ENCODE results near the gene SCNN1B.
"Not testable (repeated sequence)": the region's sequence is repeated elsewhere in the genome, so short reads cannot be mapped to it uniquely, and the experiment has no call there.

SCNN1B gene

DNA sequence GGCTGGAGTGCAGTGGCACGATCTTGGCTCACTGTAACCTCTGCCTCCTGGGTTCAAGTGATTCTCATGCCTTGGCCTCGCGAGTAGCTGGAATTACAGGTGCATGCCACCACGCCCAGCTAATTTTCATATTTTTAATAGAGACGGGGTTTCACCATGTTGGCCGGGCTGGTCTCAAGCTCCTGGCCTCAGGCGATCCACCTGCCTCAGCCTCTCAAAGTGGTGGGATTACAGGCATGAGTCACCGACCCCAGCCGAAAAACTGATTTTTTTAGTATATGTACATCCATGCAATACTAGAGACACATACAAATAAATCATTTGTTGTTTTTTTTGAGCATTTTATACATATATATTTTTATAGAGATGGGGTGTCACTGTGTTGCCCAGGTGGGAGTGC lies 79.6 kb downstream of the SCNN1B start:
- DNase-seq (ENCODE audit: low spot score) = not testable (repeated sequence)

DNA sequence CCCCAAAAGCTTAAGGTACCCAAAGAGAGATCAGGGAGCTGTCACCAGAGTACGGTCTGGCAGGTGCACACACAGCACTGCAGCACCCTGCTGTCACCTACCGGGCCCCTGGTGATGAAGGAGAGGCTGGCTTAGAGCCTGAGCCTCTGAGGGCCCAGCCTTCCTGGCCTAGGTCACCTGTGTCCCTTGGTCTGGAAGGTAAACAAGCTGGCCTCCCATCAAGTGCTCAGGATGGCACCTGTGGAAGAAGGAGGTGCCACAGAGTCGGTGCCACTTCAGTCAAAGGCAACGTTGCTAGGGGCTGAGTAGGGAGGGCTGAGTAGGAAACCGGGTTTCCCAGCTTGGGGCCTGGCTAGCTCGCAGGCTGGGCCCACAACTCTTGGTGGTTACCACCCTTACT lies 80.2 kb downstream of the SCNN1B start:
- DNase-seq (ENCODE audit: low spot score) = no peak

DNA sequence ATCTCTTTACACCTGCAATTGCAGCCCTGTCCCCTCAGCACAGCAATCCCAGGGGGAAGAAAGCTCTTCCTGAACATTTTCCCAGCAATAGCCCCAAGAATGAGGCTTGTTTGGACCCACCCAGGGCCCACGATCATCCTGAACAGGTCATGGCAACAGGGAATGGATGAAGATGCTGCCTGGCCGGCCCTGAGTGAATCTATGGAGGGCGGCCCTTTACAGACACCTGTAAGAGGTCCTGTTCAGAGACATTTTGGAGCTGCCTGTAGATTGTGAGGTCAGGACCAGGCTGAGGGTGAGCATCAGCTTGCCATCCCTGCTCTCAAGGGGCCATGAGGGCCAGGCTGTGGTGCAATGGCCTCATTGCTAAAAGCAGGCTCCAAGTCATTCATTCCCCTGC lies 81.8 kb downstream of the SCNN1B start:
- DNase-seq (ENCODE audit: low spot score) = no peak

DNA sequence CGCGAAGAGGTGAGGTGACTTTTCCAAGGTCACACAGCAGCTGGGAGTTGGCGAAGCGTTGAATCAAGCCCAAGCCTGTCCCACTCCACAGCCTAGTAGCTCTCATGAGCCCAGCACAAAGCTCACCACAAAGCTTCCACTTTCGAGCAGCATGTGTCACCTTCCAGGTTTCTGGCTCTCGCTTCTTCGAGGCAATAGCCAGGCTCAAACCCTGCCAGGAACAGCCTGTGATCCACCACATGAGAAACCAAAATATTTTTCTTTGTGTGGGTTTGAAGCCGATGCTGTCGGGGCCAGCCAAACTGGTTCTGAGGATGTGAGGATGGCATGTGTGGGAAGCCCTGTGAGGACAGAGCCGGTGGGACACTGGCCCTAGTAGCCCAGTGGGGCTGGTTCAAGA lies 82.8 kb downstream of the SCNN1B start:
- no peak for DNase-seq (ENCODE audit: low spot score)

DNA sequence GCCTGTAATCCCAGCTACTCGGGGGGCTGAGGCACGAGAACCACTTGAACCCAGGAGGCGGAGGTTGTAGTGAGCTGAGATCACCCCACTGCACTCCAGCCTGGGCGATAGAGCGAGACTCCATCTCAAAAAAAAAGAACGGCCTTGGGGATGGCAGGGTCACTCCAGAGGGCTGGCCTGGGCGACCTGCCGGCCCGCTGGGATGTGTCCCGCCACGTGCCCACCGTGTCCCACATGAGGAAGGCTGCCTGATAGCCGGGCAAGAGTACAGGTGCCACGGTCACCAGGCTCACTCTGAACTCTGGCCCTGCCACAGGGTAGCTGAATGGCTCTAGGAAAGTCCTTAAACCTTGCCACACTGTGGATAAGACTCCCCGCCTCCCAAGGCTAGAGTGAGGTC lies 83.3 kb downstream of the SCNN1B start:
- no peak for DNase-seq (ENCODE audit: low spot score)

DNA sequence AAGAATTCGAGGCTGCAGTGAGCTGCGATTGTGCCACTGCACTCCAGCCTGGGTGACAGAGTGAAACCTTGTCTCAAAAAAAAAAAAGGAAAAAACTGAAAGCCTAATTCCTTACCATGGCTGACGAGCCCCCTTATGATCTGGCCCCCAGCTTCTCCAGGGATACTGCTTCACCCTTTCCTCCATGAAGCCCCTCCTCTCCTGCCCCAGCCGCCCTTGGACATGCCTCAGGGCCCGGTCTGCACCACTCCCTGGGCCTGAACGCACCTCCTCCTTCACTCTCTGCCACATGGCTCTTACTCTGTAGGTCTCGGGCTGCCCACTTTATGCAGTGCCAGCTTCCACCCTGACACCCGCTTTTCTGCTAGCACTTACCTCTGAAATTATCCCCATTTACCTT lies 85.6 kb downstream of the SCNN1B start:
- no peak for DNase-seq (ENCODE audit: low spot score)

DNA sequence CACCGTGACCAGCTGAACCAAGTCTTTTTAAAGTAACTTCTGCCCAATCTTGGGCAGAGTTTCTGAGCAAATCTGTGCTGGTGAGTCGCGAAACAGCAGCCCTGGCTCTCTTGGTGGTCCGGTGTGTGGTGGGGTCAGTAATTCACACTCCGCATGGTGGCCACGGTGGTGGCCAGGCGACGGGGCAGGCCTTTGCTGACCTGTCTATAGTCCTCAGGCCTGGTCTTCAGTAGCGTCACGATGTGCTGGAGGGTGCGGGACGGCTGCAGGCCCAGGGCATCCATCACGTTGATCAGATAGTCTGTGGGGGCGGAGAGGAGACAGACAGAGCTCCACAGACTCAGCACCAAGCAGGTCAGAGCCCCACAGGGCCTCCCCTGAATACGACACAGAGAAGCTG lies 86.7 kb downstream of the SCNN1B start:
- no peak for DNase-seq (ENCODE audit: low spot score)

DNA sequence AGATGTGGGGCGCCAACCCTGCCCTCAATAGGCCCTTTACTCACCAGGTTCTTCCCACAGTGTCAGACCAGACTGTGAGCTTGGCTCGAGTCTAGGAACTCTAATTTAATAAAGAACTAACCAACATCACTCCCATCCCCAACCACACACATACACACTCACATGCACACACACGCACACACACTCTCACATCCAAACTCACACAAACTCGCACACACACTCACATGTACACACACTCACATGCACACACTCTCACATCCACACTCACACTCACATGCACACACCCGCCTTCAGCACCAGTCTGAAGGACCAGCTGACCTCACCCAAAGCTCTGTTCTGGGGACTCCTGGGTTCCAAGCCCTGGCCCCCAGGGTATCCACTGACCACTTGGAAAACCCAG lies 87.1 kb downstream of the SCNN1B start:
- DNase-seq (ENCODE audit: low spot score) = no peak

DNA sequence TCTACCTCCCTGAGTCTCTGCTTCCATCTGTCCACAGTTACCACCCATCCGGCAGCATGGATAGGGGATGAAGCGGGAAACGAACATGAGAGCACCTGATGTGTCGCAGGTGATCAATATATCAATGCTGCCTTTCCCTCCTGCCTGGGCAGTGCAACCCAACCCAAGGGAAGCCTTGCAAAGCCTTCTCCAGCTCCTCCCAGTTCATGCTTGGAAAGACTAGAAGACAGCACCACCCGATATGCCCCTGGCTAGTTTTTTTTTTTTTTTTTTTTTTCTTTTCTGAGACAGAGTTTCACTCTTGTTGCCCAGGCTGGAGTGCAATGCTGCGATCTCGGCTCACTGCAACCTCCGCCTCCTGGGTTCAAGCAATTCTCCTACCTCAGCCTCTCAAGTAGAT lies 87.8 kb downstream of the SCNN1B start:
- not testable (repeated sequence) for DNase-seq (ENCODE audit: low spot score)

DNA sequence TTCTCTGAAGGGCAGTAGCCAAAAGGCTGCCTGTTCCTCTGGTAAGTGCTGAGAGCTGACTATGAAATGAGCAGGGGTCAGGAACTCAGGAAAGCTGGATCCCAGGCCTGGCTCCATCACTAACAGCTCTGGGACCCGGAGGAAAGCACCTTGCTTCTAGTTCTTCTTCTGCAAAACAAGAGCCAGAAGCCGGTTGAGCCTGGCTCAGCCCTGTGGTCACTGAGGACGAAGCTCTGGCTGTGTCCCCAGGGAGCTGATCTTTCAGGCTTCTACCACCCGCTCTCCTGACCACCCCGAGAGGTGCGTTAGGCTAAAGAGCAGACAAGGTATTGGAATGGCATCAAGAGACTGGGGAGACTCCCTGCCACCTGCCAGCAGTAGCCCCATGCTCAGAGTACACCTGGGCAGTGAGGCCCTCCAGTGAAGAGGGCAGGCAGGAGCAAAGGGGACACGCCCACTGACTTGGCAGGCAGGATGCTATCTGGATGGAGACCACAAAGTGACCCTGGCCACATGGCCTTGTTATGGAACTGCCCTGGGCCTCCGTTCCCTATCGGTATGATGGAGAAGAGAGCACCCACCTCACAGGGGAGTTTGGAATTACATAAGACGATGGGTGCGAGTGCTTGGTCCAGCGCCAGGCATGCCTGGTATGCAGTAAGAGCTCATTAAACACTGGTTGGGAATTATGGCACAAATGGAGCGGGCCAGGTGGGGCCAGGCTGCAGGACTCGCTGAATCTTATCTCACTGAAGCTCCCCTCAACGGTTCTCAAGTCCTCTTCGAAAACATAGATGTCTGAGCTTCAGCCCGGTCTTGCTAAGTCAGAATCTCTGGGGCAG lies 89.5 kb downstream of the SCNN1B start:
- DNase-seq (ENCODE audit: low spot score) = no peak

DNA sequence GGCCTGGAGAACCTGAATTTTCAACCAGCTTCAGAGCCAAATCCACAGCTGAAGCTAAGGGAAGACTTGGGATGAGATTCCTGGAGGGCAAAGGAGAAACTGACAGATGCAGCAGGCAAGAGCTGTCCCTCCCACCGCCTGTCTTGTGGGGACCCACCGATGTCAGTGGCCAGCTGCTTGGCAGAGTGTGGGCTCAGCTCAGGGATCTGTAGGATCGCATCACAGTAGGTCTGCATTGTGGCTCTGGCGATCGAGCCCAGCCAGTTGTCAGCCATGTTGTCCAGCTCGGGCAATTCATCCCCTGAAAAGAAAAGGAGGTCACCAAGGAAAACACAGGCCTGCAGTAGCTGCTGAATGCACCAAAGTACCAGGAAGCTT lies 90.1 kb downstream of the SCNN1B start:
- no peak for DNase-seq (ENCODE audit: low spot score)

DNA sequence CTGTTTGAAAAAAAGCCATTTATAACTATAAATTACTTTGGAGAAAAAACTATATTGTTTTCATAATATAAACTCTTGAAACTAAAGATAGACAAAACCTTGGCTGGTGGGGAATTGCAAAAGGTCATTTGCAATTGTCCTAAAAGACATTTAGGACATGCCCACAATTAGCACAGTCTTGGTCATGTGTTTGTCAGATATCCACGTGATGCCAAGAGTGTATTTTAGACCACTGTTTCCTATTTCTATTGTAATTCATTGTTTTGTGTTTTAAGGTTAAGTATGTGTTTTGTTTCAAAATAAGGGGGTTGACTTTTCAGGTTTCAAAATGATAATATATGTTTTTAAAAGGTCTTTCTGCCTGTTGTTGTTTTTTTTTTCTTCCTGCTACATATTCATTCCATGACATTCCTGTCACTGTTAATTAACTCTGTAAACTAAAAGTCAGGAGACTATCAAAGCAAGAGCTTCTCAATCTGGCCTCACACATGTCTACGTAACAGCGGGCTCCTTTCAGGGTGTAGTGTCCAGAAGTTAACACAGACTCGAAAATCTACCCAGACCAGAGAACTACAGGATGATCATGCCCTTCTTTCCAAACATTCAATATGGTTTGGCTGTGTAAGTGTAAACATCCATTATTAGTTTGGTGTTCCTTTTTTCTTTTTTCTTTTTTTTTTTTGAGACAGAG lies 92.2 kb downstream of the SCNN1B start:
- DNase-seq (ENCODE audit: low spot score) = no peak

DNA sequence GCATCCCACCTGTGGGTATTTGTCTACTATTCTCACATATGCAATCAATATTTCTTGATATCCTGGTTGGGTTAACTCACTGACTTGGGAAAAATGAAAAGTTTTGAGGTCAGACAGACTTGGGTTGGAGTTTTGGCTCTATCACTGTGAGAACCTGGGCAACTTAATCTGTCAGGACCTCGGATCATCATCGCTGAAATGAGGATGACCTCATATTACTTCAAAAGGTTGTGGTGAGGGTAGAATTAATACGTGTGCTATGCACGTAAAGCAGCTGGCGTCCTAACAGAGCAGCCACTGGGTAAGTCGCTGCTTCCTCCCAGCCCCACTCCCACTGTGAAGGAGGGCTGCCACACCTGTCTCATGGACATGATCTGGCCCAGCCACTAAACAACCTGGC lies 93.6 kb downstream of the SCNN1B start:
- DNase-seq (ENCODE audit: low spot score) = no peak

DNA sequence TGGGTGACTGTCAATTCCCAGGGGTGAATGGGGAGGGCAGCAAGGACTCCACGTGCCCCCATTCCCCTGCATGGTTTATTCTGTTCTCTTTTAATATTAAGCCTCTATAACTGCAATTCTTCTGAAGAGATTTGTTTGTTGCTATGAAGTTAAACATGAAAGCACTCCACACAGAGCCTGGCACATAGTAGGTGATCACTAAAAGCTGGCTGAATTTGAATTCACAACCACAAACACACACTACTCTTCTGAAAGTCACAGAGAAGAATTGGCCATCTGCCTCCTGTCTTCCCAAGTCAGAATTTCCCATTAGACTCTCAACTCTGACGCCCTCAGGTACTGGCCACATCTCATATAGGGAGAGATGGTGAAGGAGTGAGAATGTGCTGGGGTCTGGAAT lies 95.4 kb downstream of the SCNN1B start:
- DNase-seq (ENCODE audit: low spot score) = no peak

DNA sequence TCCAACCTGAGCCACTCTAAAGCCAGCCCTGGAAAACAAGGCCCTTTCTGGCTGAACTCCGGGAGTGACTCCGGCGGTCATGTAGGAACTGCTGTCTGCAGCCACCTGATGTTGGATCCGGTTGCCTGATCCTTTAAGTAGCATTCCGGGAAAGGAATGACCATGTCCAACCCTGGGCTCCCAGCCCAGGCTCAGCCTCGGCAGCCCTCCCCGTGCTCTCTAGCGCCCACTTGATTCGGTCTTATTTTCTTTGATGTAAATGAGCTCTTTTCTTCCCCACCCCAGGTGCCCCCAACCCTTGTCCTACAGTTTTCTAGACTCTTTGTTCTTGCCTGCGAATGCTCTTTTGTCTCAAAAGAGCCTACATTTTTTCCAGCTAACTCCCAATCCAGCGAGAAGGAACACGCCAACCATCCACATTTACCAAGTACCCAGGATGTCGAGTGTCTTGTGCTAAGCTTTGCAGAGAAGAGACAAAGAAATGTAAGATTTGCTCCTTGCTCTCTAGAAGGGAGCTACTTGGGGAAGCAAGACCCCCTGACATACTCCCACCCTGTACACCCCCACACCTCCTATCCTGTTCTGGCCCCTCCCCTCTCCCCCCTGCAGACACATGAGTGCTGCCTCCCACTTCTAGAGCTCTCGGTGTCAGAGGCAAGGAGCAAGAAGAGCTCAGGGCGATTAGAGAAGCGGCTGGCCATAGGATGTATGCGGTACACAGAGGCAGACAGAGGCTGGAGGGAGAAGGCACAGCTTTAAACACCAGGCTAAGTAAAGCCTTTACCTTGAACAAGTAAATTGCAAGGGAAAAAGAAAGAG lies 97.1 kb downstream of the SCNN1B start:
- no peak for DNase-seq (ENCODE audit: low spot score)

DNA sequence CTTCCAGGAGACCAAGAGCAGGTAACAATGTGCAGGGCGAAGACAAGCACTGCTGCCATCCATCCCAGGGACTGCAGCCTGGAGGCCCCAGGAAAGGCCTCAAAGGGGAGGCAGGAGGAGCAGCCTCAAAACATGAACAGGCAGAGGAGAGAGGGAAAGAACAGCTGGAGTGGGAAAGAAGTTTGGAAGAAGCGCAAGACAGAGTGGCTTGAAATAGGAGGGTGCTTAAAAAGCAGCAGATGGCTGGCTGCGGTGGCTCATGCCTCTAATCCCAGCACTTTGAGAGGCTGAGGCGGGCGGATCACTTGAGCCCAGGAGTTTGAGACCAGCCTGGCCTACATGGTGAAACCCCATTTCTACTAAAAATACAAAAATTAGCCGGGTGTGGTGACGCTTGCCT lies 98.3 kb downstream of the SCNN1B start:
- not testable (repeated sequence) for DNase-seq (ENCODE audit: low spot score)

DNA sequence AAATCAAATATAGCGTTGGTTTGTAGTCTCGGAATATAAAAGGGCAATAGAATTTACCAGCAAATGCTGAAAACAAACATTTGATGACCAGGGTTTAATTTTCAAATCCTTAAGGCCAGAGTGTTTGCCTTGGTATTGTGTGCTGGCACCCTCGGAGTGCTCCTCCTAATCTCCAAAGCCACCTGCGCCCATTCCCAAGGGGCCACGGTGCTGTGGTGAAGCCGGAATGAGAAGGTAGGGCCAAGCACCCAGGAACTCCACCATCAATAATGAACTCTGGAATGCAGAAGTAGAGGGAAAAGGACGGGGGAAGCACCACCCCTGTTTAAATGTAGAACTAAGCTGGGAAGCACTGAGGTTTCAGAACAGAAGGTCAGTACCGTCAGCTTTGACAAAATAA lies 99.0 kb downstream of the SCNN1B start:
- DNase-seq (ENCODE audit: low spot score) = no peak

DNA sequence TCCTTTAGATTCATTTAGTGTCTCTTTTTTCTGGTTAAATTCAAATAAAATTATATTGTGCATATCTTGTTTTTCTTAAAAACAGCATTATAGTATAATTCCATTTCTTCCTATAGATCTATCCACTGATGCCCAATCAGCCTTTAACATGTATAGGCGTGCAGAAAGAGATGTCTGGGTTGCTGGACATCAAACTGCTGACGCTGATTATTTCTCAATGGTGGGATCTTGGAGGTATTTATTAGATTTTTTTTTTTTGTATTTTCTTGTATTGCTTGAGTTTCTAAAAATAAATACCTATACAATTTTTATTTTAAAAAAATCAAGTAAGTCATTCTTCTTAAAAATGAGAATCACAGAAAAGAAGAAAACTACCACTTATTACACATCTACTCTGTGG lies 100.0 kb downstream of the SCNN1B start:
- DNase-seq (ENCODE audit: low spot score) = no peak

DNA sequence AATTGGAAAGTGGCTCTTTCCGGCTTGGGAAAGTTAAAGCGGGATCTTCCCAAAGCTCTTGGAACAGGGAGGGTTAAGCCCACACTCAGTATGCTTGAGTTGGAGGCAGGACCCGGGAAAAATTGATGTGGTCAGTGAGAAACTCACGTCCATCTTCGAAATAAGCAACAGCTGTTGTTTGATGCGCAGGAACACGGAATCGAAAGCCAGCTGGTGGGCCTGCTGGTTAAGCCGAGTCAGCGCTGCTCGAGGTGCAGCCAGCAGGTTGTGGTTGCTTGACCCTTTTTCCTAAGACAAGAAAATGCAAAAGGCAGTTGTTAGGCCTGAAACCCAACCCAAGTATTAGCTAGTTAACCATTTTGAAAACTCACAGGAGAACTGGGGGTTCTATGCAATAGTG lies 101.4 kb downstream of the SCNN1B start:
- DNase-seq (ENCODE audit: low spot score) = no peak

DNA sequence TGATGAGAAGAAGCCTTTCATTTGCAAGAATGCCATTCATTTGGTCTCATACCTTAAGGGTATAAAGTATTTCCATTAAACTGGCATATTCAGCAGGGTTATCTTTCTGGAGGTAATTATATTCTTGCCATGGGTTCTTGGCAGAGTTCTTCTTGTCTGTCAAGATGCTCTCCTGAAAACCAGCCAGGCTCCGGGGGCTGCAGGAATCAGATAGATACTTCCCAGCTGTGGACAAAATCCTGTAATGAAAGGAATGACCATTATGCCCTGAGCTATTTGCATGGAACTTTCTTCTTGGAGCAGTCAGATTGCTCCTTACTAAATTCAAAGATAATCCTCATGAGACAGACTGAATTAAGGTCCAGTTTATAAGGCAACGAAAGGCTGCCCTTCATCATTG lies 103.9 kb downstream of the SCNN1B start:
- DNase-seq (ENCODE audit: low spot score) = no peak

DNA sequence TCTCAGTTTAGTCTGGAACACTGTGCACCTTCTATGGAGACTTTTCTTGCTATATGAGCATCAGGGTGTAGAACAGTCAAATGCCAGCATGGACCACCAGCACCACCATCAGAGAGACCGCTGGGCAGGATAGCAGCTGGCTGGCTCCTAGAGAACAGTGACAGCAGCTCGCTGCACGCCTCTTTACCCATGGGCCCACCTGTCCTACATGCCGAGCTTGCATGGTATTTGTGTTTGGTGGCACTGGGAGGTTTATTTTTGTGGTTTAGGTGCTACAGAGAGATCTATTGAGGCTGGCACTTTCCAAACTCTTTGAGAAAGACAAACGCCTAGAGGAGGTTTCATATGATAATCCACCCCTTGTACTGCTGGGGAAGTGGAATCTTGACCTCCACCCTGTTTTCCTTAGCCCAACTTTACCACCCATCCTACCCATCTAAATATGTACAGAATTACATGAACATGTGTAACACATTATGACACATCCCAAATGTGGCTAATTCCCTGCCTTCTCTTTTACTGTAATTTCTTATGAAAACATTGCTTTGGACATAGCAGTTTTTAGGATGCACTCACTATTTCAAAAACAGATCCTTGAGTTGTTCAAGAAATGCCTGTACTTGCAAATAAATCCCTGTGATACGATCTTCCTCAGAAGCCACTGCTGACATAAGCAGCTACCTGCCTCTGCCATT lies 104.6 kb downstream of the SCNN1B start:
- no peak for DNase-seq (ENCODE audit: low spot score)

DNA sequence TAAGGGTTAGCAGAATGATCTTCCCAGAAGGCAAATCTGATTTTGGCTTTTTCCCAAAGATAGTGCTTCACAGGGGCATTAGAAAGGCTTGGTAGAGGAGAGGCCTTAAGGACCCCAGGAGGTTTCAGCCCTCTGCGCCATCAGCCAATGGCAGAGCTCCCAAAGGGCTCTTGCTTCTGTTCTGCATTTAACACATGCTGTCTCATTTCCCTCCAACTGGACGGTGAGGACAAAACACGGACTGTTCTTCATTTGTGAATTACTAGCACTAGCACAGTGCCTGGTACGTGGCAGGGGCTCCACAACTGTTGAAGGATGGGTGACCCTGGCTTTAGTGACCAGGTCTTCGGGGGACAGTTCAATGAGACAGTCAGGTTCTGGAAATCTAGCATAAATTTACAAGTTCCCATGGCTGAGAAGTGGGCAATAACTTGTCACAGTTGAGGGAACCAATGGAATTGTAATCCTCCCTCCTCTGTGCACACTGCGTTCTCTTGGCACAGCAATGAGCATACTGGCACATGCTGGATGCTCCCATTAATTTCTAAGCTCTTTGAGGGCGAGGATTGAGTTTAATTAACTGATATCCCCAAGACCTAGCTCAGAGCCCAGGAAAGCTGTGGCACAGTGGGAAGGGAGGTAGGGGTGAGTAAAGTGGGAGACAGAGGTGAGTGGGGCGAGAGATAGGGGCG lies 105.5 kb downstream of the SCNN1B start:
- no peak for DNase-seq (ENCODE audit: low spot score)
